ENCODE data around the gene TNS2.
"Not testable (repeated sequence)": the region's sequence is repeated elsewhere in the genome, so short reads cannot be mapped to it uniquely, and the experiment has no call there.

Gene TNS2

DNA sequence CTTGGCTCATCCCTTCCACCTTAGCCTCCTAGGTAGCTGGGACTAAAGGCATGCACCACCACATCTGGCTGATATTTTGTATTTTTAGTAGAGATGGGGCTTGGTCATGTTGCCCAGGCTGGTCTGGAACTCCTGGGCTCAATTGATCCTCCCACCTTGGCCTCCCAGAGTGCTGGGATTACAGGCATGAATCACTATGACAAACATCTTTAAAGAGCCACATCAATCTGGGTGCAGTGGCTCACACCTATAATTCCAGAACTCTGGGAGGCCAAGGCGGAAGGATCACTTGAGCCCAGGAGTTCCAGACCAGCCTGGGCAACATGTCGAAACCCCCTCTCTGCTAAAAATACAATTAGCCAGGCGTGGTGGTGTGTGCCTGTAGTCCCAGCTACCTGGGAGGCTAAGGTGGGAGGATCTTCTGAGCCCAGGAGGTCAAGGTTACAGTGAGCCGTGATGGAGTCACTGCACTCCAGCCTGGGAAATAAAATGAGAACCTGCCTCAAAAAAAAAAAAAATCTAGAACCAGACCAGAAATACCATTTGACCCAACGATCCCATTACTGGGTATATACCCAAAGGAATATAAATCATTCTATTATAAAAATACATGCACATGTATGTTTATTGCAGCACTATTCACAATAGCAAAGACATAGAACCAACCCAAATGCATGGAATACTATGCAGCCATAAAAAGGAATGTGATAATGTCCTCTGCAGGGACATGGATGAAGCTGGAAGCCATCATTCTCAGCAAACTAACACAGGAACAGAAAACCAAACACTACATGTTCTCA lies 45.1 kb downstream of the TNS2 start:
- not testable (repeated sequence) for DNase-seq

DNA sequence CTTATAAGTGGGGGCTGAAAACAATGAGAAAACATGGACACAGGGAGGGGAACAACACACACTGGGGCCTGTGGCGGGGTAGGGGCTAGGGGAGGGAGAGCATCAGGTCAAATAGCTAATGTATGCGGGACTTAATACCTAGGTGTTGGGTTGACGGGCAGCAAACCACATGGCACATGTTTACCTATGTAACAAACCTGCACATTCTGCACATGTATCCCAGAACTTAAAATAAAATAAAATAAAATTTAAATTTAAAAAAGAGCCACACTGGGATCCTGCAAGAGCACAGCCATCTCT lies 45.7 kb downstream of the TNS2 start:
- DNase-seq, result not testable (repeated sequence)

DNA sequence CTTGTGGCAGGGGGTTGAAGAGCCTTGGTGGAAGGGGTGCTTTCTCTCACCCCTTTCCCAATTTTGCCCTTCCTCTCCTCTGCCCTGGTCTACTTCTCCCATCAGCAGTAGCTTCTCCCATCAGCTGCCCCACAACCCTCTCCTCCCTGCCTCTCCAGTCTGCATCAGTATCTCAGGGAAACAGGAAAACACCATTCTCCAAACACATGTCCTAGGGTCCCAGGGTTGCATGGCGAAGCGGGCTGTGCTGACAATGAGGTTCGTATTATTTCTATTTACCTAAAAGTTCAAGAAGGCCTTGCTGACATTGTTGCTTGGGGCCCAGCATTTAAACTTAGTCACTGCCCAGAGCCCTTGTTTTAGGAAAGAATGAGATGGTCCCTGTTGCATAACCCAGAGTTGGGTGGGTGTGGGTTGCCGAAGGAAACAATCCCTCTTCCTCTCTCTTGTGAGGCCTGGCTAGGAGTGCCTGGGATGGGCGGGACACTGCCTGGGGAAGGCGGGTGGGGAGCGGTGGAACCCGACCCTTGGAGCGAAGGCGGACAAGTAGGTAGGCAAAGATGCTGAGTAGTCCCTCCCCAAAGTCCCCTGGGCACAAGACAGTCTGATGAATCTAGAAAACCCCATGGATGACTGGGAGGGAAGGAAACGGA lies 46.4 kb downstream of the TNS2 start:
- DNase-seq, result no peak

DNA sequence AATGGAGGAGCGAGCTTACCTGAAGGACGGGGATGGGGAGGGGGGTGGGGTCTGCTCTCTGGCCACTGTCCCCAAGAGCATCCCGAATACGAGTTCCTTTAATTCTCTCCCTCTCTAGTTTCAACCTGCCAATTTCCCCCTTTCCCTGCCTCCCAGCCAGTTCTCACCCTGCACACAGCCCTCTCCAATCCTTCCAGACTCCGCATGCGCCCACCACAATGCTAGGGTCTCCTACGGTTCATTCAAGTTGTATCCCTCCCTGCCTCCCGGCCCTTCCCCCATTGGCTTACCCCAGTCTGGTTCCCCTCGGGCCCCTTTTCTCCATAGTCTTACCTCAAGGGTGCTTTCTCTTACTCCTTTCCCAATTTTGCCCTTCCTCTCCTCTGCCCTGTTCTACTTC lies 46.9 kb downstream of the TNS2 start:
- DNase-seq, result no peak

DNA sequence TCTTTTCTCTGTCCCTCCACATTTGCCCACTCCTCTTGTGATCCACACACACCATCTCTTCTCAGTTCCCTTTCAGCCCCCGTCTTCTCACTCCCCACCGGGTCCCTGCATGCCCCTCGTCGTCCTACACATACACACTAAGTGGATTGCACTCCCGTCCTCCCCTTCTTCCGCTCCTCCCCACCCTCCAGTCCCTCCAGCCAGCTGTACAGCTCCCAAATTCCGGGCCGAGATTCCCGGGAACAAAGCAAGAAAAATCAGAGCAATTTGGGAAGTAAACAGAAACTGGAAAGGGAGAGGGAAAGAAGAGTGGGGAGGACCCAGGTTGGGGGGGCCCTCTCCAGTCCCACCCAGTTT lies 47.3 kb downstream of the TNS2 start:
- no peak for DNase-seq

DNA sequence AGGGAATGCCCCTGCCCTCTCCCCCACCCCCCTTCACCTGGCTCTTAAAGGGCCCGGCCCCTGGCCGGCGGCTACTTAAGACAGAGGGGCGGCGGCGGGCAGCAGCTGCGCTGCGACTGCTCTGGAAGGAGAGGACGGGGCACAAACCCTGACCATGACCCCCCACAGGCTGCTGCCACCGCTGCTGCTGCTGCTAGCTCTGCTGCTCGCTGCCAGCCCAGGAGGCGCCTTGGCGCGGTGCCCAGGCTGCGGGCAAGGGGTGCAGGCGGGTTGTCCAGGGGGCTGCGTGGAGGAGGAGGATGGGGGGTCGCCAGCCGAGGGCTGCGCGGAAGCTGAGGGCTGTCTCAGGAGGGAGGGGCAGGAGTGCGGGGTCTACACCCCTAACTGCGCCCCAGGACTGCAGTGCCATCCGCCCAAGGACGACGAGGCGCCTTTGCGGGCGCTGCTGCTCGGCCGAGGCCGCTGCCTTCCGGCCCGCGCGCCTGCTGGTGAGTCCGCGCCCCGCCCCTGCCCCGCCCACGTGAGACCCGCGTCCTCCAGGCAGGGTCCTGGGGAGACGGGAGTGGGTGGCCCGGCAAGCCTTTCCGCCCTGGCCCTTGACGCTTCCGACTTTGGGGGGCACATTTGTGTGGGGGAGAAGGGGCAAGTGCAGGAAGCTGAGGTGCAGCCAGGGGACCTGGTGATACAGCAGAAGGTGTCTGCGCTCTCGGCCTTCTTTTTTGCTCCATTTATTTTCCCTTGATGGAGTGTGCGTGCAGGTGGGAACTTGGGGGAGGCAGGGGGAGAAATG lies 47.9 kb downstream of the TNS2 start, which contains the start of gene IGFBP6:
TSS of gene IGFBP6 (plus strand) at position 104 of the 790 bp plus-strand sequence. CDS start at position 155, 51 bp downstream.
- peak; percentile 41 for DNase-seq

DNA sequence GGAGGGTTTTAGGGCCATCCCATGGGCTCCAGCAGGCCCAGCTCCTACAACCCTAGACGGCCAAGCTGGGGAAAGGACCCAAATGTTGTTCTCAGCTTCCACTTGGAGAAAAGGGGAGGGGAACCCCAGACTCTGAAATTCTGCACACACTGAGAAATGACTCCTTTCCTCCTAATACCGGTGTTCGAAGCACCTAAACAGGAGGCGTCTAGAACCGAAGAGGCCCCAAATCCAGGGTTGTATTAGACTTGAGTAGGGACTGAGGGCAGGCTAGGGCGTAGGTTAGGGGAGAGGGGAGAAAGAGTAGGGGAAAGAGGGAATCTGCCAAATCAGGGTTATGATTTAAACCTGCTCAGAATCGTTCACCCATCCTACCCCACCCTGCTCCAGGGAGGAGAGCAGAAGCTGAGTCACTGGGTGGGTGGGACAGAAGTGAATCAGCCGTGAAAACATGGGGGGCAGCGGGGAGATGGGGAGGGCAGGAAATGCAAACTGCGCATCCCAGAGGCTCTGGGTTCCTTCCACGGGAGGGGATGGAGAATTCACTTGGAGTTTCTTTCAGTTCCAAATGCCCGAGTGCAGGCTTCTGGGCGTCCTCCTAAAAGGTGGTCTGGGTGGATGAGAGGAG lies 48.6 kb downstream of the TNS2 start:
- no peak for DNase-seq

DNA sequence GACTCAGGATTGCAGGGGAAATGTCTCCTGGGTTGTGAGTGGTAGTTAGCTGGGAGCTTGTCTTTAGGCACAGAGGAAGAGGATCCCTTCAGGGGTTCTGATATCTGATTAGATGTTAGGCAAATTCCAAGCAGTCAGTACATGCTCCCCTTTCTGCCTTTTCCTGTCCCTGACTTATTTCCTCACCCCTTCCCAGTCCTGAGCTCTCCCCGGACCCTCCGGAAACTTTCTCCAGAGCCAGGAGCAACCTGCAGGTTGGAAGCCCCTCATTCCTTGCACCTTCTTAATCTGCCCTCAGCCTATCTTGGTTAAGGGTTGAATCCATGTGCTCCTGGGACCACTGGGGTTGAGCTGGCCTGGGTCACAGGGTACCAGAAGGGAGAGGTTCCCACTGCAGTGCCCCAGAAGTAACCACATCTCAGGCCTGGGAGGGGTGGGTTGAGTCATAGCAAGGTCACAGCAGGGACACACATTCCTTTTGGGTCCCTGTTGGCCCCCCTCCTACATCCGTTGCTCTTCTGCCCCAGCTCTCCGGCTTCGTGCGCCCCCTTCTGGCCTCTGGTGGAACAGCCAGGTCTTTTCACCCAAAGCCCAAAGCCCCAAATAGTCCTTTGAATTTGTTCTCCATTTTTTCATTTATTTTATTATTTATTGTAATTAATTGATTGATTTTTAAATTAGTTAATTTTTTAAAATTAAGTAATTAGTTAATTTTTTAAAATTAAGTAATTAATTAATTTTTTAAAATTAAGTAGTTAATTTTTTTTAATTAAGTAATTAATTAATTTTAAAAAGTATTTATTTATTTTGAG lies 49.4 kb downstream of the TNS2 start:
- peak; percentile 89 for DNase-seq

DNA sequence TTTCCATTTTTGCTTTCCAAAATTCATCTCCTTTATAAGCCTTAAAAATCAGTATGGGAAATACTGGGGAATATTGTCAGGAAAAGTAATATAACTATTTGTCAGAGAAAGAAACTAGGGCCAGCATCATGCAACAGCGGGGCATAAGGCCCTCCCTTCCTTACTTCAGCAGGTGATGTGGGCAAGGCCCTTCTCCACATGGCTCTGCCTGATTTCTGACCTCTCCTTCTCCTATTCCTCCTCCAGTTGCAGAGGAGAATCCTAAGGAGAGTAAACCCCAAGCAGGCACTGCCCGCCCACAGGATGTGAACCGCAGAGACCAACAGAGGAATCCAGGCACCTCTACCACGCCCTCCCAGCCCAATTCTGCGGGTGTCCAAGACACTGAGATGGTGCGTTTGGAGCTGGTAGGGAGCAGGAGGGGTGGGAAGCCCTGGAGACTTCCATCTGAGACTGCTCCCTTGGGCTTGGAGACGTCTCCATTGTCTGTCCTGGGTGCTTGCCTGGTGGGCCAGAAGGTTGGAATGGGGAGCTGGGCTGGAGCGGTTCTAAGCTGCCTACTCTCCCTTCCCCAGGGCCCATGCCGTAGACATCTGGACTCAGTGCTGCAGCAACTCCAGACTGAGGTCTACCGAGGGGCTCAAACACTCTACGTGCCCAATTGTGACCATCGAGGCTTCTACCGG lies 50.7 kb downstream of the TNS2 start:
- no peak for DNase-seq

DNA sequence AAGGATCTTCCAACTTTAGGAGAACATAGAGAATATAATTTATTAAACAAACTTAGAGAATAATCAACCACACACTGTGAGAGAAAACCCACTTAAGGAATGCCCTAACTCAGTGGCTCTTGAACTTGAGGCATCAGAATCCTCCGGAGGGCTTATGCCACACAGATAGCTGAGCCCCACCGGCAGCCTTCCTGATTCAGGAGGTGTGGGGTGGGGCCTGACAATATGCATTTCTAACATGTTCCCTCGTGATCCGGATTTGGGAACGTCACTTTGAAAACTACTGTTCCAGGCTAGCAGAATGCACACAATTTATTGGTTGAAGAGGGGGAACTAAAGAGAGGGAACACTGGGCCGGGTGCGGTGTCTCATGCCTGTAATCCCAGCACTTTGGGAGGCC lies 51.4 kb downstream of the TNS2 start:
- no peak for DNase-seq

DNA sequence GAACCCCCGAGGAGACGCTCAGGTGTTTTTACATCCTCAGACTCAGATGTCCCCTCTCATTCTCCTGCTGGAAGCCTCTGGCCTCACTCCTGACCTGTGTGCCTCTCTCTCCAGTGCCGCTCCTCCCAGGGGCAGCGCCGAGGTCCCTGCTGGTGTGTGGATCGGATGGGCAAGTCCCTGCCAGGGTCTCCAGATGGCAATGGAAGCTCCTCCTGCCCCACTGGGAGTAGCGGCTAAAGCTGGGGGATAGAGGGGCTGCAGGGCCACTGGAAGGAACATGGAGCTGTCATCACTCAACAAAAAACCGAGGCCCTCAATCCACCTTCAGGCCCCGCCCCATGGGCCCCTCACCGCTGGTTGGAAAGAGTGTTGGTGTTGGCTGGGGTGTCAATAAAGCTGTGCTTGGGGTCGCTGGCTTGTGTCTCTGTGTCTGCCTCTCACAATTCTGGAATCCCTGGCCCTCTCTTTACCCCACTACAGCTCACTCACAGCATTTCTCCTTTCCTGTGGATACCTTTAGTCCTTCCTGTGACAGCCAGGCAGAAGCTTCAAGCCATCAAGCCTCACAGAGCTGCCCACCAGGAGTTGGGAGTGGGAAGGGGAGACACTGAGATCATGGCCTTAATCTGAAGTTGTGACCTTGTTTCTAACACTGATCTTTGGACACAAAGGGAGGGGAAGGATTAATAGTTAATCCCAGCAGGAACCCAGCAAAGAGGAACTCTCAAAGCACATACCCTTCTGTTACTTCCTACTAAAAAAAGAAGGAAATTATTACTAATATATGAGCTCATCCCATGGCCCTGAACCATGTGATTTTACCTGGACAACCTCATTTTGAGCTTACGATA lies 52.3 kb downstream of the TNS2 start:
- DNase-seq, result no peak

DNA sequence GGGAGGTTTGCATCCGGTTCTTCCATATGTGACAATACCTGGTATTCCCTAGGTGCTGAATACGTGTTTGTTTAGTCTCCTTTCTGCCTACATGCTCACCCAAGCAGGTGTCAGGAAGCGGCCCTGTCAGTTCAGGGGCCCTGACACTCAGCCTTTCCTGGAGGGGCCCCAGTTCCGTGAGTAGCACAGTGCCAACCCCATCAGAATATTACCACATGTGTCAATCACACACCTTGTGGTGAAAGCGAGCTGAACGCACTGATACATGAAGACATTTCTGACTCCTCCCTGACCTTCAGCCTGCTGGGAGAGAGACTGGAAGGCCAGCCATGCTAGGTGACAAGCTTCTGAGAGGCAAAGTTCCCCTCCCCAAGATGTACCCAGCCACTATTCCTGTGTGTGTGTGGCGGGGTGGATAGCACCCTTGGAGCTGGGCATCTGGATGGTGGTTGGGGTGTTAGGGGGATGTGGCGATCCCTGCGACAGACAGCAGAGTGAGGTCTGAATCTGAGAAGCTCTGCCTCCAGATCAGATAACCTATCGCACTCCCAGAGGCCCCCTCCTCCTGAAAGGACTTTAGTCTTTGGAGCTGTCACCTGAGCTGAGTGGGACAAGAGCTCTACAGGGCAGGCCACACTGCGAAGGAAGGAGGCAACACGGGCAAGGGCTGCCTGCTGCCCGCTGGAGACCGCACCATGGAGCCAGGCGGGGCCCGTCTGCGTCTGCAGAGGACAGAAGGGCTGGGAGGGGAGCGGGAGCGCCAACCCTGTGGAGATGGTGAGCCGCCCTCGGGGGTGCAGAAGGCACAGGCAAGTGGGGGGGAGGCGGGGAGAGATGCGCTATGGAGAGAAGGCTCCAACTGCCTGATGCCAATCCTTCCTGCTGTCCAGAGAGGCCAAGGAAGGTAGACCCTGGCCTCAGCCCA lies 53.3 kb downstream of the TNS2 start, which contains the start of gene SOAT2:
TSS of gene SOAT2 (plus strand) at position 604 of the 925 bp plus-strand sequence. CDS start at position 696, 92 bp downstream.
- DNase-seq, result peak; percentile 29

DNA sequence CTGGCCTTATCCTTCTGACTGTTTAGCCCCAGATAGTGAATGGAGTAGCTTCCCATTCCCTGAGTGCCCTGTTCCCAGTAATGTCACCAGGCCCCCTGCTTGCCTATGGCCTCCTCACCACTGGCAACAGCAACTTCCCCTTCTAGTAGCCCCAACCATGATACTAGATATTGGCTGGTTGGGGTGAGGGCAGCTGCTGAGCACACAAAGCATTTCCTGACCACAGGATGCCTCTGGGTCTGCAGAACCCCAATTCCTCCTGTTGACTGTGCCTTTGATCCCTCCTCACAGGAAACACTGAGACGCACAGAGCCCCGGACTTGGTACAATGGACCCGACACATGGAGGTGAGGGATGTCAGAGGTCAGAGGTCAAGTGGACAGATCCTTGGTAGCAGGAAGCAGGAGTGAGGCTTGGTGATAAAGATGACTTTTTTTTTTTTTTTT lies 54.0 kb downstream of the TNS2 start:
- no peak for DNase-seq

DNA sequence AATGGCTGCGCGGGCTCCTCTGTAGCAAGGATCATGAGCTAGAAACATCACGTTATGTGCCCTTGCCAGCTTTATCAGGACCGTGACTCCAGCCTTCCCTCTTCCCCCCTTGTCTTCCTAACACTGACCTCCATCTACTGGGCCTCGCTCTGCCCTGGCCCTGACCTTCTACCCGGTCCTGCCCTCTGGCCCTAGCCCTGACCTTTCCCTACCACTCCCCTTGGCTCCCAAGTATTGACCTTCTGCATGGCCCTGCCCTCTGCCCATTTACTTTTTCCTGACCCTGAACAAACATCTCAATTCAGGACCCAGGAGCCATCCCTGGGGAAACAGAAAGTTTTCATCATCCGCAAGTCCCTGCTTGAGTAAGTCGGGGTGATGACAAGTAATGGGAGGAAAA lies 55.4 kb downstream of the TNS2 start:
- DNase-seq, result no peak

DNA sequence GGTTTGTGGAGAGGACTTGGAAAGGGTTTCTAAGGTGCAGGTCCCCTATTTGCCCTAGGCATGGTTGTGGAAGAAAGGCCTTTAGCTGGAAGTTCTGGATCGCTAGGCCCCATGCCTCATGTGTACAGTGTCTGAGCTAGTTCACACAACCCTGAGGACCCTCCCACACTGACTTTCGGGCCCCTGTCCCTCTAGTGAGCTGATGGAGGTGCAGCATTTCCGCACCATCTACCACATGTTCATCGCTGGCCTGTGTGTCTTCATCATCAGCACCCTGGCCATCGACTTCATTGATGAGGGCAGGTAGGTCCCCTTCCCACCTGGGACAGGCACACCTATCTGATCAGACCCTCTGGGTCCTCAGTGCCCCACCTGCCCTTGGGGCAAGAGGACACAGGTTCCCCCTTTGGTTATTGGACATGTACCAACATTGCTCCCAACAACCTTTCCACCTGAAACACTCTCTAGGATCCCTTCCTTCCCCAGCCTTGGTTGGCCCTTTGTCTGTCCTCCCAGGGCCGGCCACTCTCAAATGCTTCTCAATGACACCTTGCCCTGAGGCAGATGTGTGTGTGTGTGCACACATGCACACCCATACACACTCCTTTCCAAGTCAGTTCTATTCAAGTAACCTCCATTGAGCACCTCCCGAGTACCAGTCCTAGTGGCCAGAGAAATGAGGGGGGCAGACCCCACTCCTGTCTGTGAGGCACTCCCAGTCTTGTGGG lies 56.0 kb downstream of the TNS2 start:
- no peak for DNase-seq

DNA sequence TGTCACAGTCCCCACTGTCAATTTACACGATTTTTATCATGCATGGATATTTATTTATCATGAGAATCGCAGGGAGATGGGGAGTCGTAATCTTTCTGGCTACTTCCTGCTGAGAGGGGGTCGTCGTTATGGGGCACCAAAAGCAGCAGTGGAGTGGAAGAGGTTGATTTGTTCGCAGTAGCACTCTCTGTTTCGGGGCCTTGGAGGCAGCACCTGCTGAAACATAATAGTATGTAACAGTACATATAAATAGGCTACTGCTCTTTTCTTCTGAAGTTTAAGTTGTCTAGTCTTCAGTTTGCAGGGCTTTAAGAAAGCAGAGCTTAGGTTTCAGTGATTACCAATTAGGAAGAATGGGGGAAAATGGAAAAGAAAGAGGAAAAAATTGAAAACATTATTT lies 57.3 kb downstream of the TNS2 start:
- DNase-seq, result no peak

DNA sequence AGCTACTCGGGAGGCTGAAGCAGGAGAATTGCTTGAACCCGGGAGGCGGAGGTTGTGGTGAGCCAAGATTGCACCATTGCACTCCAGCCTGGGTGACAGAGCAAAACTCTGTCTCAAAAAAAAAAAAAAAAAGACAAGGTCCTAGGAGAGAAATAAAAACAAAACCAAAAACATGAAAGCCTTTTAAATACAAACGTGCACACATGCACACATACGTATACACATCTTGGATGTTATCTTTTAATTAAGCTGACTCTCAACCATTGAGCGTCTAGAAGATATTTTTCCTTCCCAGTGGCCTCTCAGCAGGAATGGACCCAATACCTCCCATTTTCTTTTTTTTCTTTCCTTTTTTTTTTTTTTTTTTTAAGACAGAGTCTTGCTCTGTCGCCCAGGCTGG lies 62.6 kb downstream of the TNS2 start:
- not testable (repeated sequence) for DNase-seq

DNA sequence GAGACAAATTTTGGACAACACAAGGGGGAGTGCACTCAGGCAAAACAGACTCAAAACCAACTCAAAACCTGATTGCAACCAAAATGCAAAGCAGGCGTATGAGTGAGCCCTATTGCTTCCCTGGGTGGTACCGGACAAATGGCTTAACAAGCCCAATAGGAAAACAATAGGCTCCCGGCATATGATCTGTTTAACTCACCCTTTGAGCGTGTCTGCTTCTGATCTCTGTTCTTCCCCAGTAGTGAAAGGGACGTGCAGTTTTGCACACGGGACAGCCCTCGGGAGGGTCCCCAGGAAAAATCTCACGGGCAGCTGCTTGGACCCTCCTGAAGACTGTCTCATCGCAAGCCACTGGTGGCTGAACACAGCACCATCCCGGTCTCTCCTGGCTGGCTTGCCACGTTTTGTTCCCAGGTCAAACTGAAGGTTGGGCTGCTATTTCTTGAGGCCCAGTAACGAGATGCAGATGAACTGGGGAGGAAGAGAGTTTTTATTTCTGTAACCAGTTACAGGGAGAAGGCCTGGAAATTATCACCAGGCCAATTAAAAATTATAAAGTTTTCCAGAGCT lies 63.4 kb downstream of the TNS2 start:
- no peak for DNase-seq

DNA sequence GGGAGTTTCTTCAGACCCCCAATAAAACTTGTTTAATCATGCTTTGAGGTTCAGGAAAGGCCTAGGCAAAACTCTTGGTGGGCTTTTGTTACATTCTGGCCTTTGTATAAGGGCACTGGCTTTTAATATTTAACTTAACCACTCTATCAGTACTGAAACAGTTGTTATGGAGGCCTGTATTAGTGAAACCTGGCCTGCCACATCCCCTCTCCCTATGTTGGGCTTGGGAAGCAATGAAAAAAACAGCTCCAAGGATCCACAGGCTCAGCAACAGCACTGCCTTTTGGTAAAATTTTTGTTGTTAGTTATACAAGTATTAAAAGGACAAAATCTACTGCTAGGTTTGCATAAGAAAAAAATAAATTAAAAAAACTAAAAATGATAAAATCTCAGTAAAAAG lies 64.1 kb downstream of the TNS2 start:
- no peak for DNase-seq

All from activated CD4-positive, alpha-beta T cell treated with anti-CD3 and anti-CD28 coated beads, Interleukin-2, amount 50 U/mL, for 1 hour (primary cell).